GM12878 (cell line): ENCODE results near the gene PROSER2. TPM values are rescaled to one million over a fixed set of nuclear protein-coding genes. Genes with fewer than 3 reads are reported as not detected.

Source experiments
- ATAC-seq: fragments of 200-7000 bp; cut with Tn5 transposase; 3 replicates; pipeline ENCODE4 v1.9.1; 2020; ENCODE audit warnings: mild to moderate bottlenecking, moderate library complexity
- BruUV-seq: library from RNA; stranded (reverse); fragments of 400-500 nt; replicated peaks from 2 replicates; lab custom pipeline; 2021; lab: Mats Ljungman, UMichigan
- CTCF ChIA-PET: fragments of 300-600 bp; sonication (Branson Sonifier 250); formaldehyde crosslinking; extraction: SDS; loops from one replicate; lab custom pipeline; 2021; ENCODE audit warnings: inconsistent platforms; lab: Yijun Ruan, JAX
- POLR2A ChIA-PET: fragments of 350-600 bp; formaldehyde crosslinking; extraction: SDS; loops from one replicate; lab custom pipeline; 2021; ENCODE audit warnings: inconsistent platforms; lab: Charles Lee
- RAD21 ChIA-PET: fragments of 300-600 bp; sonication (Branson Sonifier 250); formaldehyde crosslinking; loops from one replicate; lab custom pipeline; 2023; ENCODE audit warnings: antibody characterized with exemption; ENCODE audit not compliant: unreplicated experiment; lab: Charles Lee
- SMC1A ChIA-PET: fragments of 300-600 bp; sonication (Branson Sonifier 250); formaldehyde crosslinking; loops from one replicate; lab custom pipeline; 2023; ENCODE audit not compliant: unreplicated experiment, uncharacterized antibody; lab: Charles Lee
- DNase-seq: peaks from one replicate; pipeline ENCODE4 v3.0.0-alpha.2; 2011; ENCODE audit warnings: low read depth, low spot score
- FAIRE-seq: peaks from 3 replicates; lab custom pipeline; 2011; peaks lifted over from hg19 to GRCh38; lab: Jason Lieb, UNC
- H2AFZ ChIP-seq: 2 replicates; pipeline ENCODE4 v1.6.0; 2011; ENCODE audit warnings: low read depth, low read length, control low read depth; ENCODE audit not compliant: control insufficient read depth
- H3K27ac ChIP-seq: 2 replicates; pipeline ENCODE4 v1.5.1; 2011; ENCODE audit warnings: control low read depth; ENCODE audit not compliant: control insufficient read depth, insufficient read depth
- H3K27me3 ChIP-seq, 2 experiments: replicated peaks in 1 of 2; 2 replicates each; pipeline versions ENCODE4 v1.6.0 to v1.6.1; 2011; ENCODE audit warnings: low read length in 1 of 2; ENCODE audit not compliant: control insufficient read depth in 2 of 2, insufficient read depth in 2 of 2
- H3K36me3 ChIP-seq, 2 experiments: 2 replicates each; pipeline ENCODE4 v1.5.1; 2011; ENCODE audit warnings: low read length in 1 of 2; ENCODE audit not compliant: control insufficient read depth in 2 of 2, insufficient read depth in 2 of 2
- H3K4me1 ChIP-seq: 2 replicates; pipeline ENCODE4 v1.6.1; 2011; ENCODE audit warnings: mild to moderate bottlenecking, low read length, moderate library complexity, mixed read lengths; ENCODE audit not compliant: control insufficient read depth, insufficient read depth
- H3K4me2 ChIP-seq: 2 replicates; pipeline ENCODE4 v1.6.0; 2011; ENCODE audit warnings: control low read depth; ENCODE audit not compliant: control insufficient read depth, insufficient read depth
- H3K4me3 ChIP-seq: fragments of 200-600 bp; sonication (generic); 2 replicates; pipeline ENCODE4 v1.5.1; 2016
- H3K79me2 ChIP-seq: 2 replicates; pipeline ENCODE4 v1.6.0; 2011; ENCODE audit warnings: low read length; ENCODE audit not compliant: control insufficient read depth, insufficient read depth
- H3K9ac ChIP-seq: 2 replicates; pipeline ENCODE4 v1.8.0; 2011; ENCODE audit warnings: low read length, control low read depth, mixed read lengths; ENCODE audit not compliant: control insufficient read depth, insufficient read depth
- H3K9me3 ChIP-seq: replicated peaks from 3 replicates; pipeline ENCODE4 v1.5.1; 2011; ENCODE audit warnings: mild to moderate bottlenecking, low read length; ENCODE audit not compliant: control insufficient read depth, insufficient read depth
- H4K20me1 ChIP-seq: 2 replicates; pipeline ENCODE4 v1.6.0; 2011; ENCODE audit not compliant: control insufficient read depth, insufficient read depth
- BCL11A ChIP-seq: IDR thresholded peaks from 2 replicates; pipeline ENCODE4 v1.6.1; 2011; ENCODE audit warnings: low read depth, low read length
- CBX3 ChIP-seq: fragments of 200-600 bp; sonication (generic); IDR thresholded peaks from 2 replicates; pipeline ENCODE4 v1.6.1; 2016; ENCODE audit warnings: low read depth, borderline replicate concordance
- CHD2 ChIP-seq: IDR thresholded peaks from 2 replicates; pipeline ENCODE4 v1.6.1; 2011; ENCODE audit warnings: low read depth, low read length, improper control_type of control experiment, borderline replicate concordance
- HCFC1 ChIP-seq: fragments of 150-350 bp; IDR thresholded peaks from 2 replicates; pipeline ENCODE4 v1.6.1; 2014; ENCODE audit warnings: low read length
- IKZF2 ChIP-seq, 2 experiments: fragments of 450-650 bp; IDR thresholded peaks; 2 replicates each; pipeline ENCODE4 v1.6.1; 2017; ENCODE audit warnings: mild to moderate bottlenecking in 2 of 2, moderate library complexity in 2 of 2
- LARP7 ChIP-seq: fragments of 450-650 bp; IDR thresholded peaks from 2 replicates; pipeline ENCODE4 v1.6.1; 2017; ENCODE audit warnings: mild to moderate bottlenecking
- NFIC ChIP-seq: IDR thresholded peaks from 2 replicates; pipeline ENCODE4 v1.6.1; 2012; ENCODE audit warnings: low read depth, mild to moderate bottlenecking, inconsistent platforms, low read length, moderate library complexity
- NFYA ChIP-seq: IDR thresholded peaks from 2 replicates; pipeline ENCODE4 v1.6.1; 2011; ENCODE audit warnings: low read depth, mild to moderate bottlenecking, low read length, improper control_type of control experiment, borderline replicate concordance
- PAX5 ChIP-seq: IDR thresholded peaks from 2 replicates; pipeline ENCODE4 v1.6.1; 2011; ENCODE audit warnings: low read depth, low read length, borderline replicate concordance
- PAX8 ChIP-seq: fragments of 450-650 bp; IDR thresholded peaks from 2 replicates; pipeline ENCODE4 v1.6.1; 2017; ENCODE audit warnings: mild to moderate bottlenecking, moderate library complexity
- RCOR1 ChIP-seq: conservative IDR thresholded peaks from 2 replicates; pipeline ENCODE4 v1.6.1; 2012; ENCODE audit warnings: low read depth, low read length, improper control_type of control experiment
- RELB ChIP-seq: fragments of 450-650 bp; IDR thresholded peaks from 2 replicates; pipeline ENCODE4 v1.6.1; 2017; ENCODE audit warnings: low read depth, mild to moderate bottlenecking, moderate library complexity
- SIX5 ChIP-seq: IDR thresholded peaks from 2 replicates; pipeline ENCODE4 v1.6.1; 2011; ENCODE audit warnings: mild to moderate bottlenecking, low read depth, low read length, moderate library complexity; ENCODE audit not compliant: severe bottlenecking
- SMAD1 ChIP-seq: fragments of 450-650 bp; IDR thresholded peaks from 2 replicates; pipeline ENCODE4 v1.6.1; 2018; ENCODE audit warnings: mild to moderate bottlenecking, low read depth; ENCODE audit not compliant: partially characterized antibody
- TARDBP ChIP-seq: IDR thresholded peaks from 2 replicates; pipeline ENCODE4 v1.6.1; 2016; ENCODE audit warnings: borderline replicate concordance
- YBX1 ChIP-seq: fragments of 450-650 bp; IDR thresholded peaks from 2 replicates; pipeline ENCODE4 v1.6.1; 2016; ENCODE audit warnings: antibody characterized with exemption
- YY1 ChIP-seq: IDR thresholded peaks from 2 replicates; pipeline ENCODE4 v1.6.1; 2011; ENCODE audit warnings: low read depth, mild to moderate bottlenecking, low read length
- ZBED1 ChIP-seq: IDR thresholded peaks from 2 replicates; pipeline ENCODE4 v1.6.1; 2016; ENCODE audit warnings: borderline replicate concordance
- ZNF207 ChIP-seq: fragments of 450-650 bp; IDR thresholded peaks from 2 replicates; pipeline ENCODE4 v1.6.1; 2014; ENCODE audit warnings: antibody characterized with exemption, mild to moderate bottlenecking, borderline replicate concordance
- ZNF622 ChIP-seq: fragments of 450-650 bp; IDR thresholded peaks from 2 replicates; pipeline ENCODE4 v1.6.1; 2017; ENCODE audit warnings: mild to moderate bottlenecking, inconsistent platforms
- WGBS: methylation state at CpG from one replicate; pipeline ENCODE4 v1.1.6; 2016; ENCODE audit warnings: low lambda C conversion rate; ENCODE audit not compliant: insufficient replicate concordance, insufficient coverage; ENCODE audit errors: missing lambda C conversion rate; 5-methylcytosine and 5-hydroxymethylcytosine counted together
- in situ Hi-C: fragments of 300-500 bp; cut with MboI; formaldehyde crosslinking; loops from 9 replicates; pipeline ENCODE4 v1.14.3; 2018; ENCODE audit warnings: mixed read lengths
- intact Hi-C: fragments of 100-400 bp; cut with micrococcal nuclease; formaldehyde crosslinking; loops from one replicate; pipeline ENCODE4 v1.14.2; 2022; ENCODE audit not compliant: unreplicated experiment
- polyA plus RNA-seq, 11 experiments: library from polyadenylated mRNA; depleted of rRNA in 4 of 11; unstranded in 6 of 11; stranded (reverse) in 5 of 11; fragments of >200 nt; fragmentation: Nextera tagmentation in 4 of 11; fragmentation: Illumina TruSeq in 1 of 11; extraction: Ambion mirVana in 4 of 11; extraction: Trizol in 1 of 11; gene quantifications; 1 replicate in 1 of 11; 2 replicates in 10 of 11; pipeline versions ENCODE4 v1.2.1 to v1.2.3, GENCODE V29; 2011 to 2016; ENCODE audit warnings: inconsistent platforms in 2 of 11, missing spikeins in 2 of 11, low read depth in 1 of 11
- total RNA-seq, 4 experiments: library from RNA; depleted of rRNA in 3 of 4; stranded (reverse); fragments of >200 nt in 3 of 4; fragmentation: Illumina TruSeq in 1 of 4; extraction: Trizol in 1 of 4; gene quantifications; 2 replicates each; pipeline versions ENCODE4 v1.2.1 to v1.2.3, GENCODE V29; 2013 to 2021

Gene PROSER2
- total and polyA plus RNA-seq, 10 of the 15 experiments (the other 5 are each of a cell fraction or from before 2014, with no cell fraction given) = 0.04 to 0.25 (median 0.07) TPM; not detected in 6

- ChIA-PET RAD21 (interaction anchor here (1.0 kb wide), 1 partner anchor 25 kb away, joined by 3 read pairs; no protein-coding TSS in a partner anchor), POLR2A (no interaction called here), SMC1A (interaction anchor here (1.0 to 1.5 kb wide), 3 partner anchors 10 to 42 kb away, joined by 3 read pairs; no protein-coding TSS in a partner anchor), CTCF (interaction anchor here (1.0 to 1.8 kb wide), 3 partner anchors 9 to 124 kb away, joined by 3 to 4 read pairs (median 4); no protein-coding TSS in a partner anchor)
- no peak overlapping the region for H3K9ac ChIP-seq
- ATAC-seq (no peak), DNase-seq (no peak), FAIRE-seq (peak; percentile 54)
- no peaks in the 10 kb centered on the region; a peak in 1 of 4 replicates for H3K27me3 ChIP-seq
- H2AFZ ChIP-seq = no peak overlapping the region
- in situ Hi-C loops = no loop called here
- H3K4me3 ChIP-seq = no peak overlapping the region
- no peak for TF ChIP-seq TARDBP
- TF ChIP-seq IKZF2 (IDR thresholded peaks at IDR 0.05) = no peak
- TF ChIP-seq ZNF207 = no peak
- TF ChIP-seq ZBED1 = no peak
- TF ChIP-seq HCFC1 = no peak
- no peak for TF ChIP-seq CHD2
- no peak for TF ChIP-seq ZNF622
- no peak for TF ChIP-seq YBX1
- no peak for TF ChIP-seq RELB
- no peak for TF ChIP-seq SIX5
- no peak for TF ChIP-seq NFIC
- no peak for TF ChIP-seq NFYA
- TF ChIP-seq BCL11A = no peak
- no peak for TF ChIP-seq CBX3
- no peak for TF ChIP-seq PAX5
- TF ChIP-seq SMAD1 = no peak
- TF ChIP-seq PAX8 = no peak
- TF ChIP-seq YY1 = no peak
- TF ChIP-seq RCOR1 = no peak
- no peak for TF ChIP-seq LARP7
- peaks cover 12% of the 10 kb centered on the region for H3K4me1 ChIP-seq
- H4K20me1 ChIP-seq = no peaks in the 10 kb centered on the region
- H3K9me3 ChIP-seq = no peaks in the 10 kb centered on the region
- no peak overlapping the region for H3K27ac ChIP-seq
- BruUV-seq = no TSS peak
- intact Hi-C loops = no loop called here
- H3K4me2 ChIP-seq = no peak overlapping the region
- H3K79me2 ChIP-seq = no peaks in the 10 kb centered on the region
- H3K36me3 ChIP-seq = no peaks in the 10 kb centered on the region
- WGBS = 84% methylated on average over 11 of the region's 11 CpGs
These were observed 38.8 kb downstream of the PROSER2 start for GRCh38 chr10:11861811-11862428.
